ENCODE results near the gene TC2N. TPM values are rescaled to one million over a fixed set of nuclear protein-coding genes. Genes with fewer than 3 reads are reported as not detected.

TC2N gene
- total RNA-seq, 1 experiment from 2014 or later, result 16.4 TPM

- no peaks in the 10 kb centered on the region for H3K79me2 ChIP-seq (ENCODE audit: insufficient read depth, low read length)
- no peaks in the 10 kb centered on the region for H3K9me3 ChIP-seq (ENCODE audit: control insufficient read depth, low read depth, low read length)
- H3K18ac ChIP-seq (ENCODE audit: insufficient read length, low read depth, low read length), result no peak overlapping the region
- H3K23me2 ChIP-seq (ENCODE audit: insufficient read length, low read depth, low read length, poor library complexity, severe bottlenecking), result no peaks in the 10 kb centered on the region
- H4K20me1 ChIP-seq (ENCODE audit: control insufficient read depth, insufficient read depth, insufficient read length), result no peaks in the 10 kb centered on the region
- no peak overlapping the region for H2BK120ac ChIP-seq (ENCODE audit: low read depth, low read length, poor library complexity, severe bottlenecking)
- Mint-ChIP-seq H3K27ac (no peak overlapping the region), H3K4me1 (peaks cover 21 to 33% of the 10 kb centered on the region in 2 experiments), H3K4me3 (no peak overlapping the region), H3K9me3 (peaks cover 0 to 2% of the 10 kb centered on the region in 2 experiments; a peak in 1 of 5 replicates), H3K27me3 (ENCODE audit: low read depth) (peaks cover 8% of the 10 kb centered on the region), H3K36me3 (ENCODE audit: insufficient read depth in 1 of 3, low read depth in 3 of 3) (no peaks in the 10 kb centered on the region)
- no peaks in the 10 kb centered on the region for H3K27me3 ChIP-seq (ENCODE audit: insufficient read depth, low read length)
- H2BK20ac ChIP-seq (ENCODE audit: low read depth, low read length, poor library complexity, severe bottlenecking), result no peak overlapping the region
- no peak overlapping the region for H3K23ac ChIP-seq (ENCODE audit: insufficient read length, low read depth, low read length)
- H4K8ac ChIP-seq (replicated peaks; ENCODE audit: insufficient read length, low read depth, low read length), result no peak overlapping the region
- H2AK5ac ChIP-seq (ENCODE audit: insufficient read length, low read length), result no peak overlapping the region
- WGBS (ENCODE audit: extremely low coverage, insufficient read length, low lambda C conversion rate), result no CpG with 5 or more reads among the region's 2 CpGs
- no peak overlapping the region for H4K5ac ChIP-seq (ENCODE audit: insufficient read length, low read depth, low read length)
- no peak overlapping the region for H3K56ac ChIP-seq (ENCODE audit: insufficient read length, low read depth, low read length)
- H2BK5ac ChIP-seq (ENCODE audit: insufficient read length, low read length), result no peak overlapping the region
- no peak overlapping the region for H3K4ac ChIP-seq (ENCODE audit: low read depth, low read length)
- no peak overlapping the region for H3K27ac ChIP-seq (ENCODE audit: insufficient read length, low read depth, low read length)
- no peak for TF ChIP-seq CTCF (conservative IDR thresholded peaks at IDR 0.05)
- H3T11ph ChIP-seq (ENCODE audit: low read length), result no peak overlapping the region
- H2BK15ac ChIP-seq (ENCODE audit: low read depth, low read length), result no peak overlapping the region
- H2BK12ac ChIP-seq (ENCODE audit: insufficient read length, low read depth, low read length), result no peak overlapping the region
- H3K4me2 ChIP-seq (ENCODE audit: insufficient read depth, insufficient read length, low read length), result no peak overlapping the region
- H3K4me1 ChIP-seq (ENCODE audit: insufficient read depth, low read length), result peaks cover 3% of the 10 kb centered on the region; the same call in 1 of the 2 replicates
- H2AFZ ChIP-seq (ENCODE audit: low read length), result no peak overlapping the region
- H4K91ac ChIP-seq (ENCODE audit: insufficient read length, low read depth, low read length), result no peak overlapping the region
- H3K9ac ChIP-seq (ENCODE audit: extremely low read depth, insufficient read length, low read length), result no peak overlapping the region
- H3K14ac ChIP-seq (ENCODE audit: insufficient read depth, low read length), result no peak overlapping the region
- DNase-seq, result no peak
- no peaks in the 10 kb centered on the region for H3K79me1 ChIP-seq (ENCODE audit: insufficient read depth, low read depth, low read length, poor library complexity, severe bottlenecking)
These were observed 9.7 kb downstream of the TC2N start for GRCh38 chr14:91857614-91858013.
